Peyer's patch (tissue), 4 donors: ENCODE data around the gene RHBDD3.
"Not testable (repeated sequence)": the region's sequence is repeated elsewhere in the genome, so short reads cannot be mapped to it uniquely, and the experiment has no call there.

Source experiments
- POLR2A ChIP-seq, 2 donors: fragments of 450-650 bp; IDR thresholded peaks; one replicate each; pipeline ENCODE4 v1.5.1; 2017; ENCODE audit warnings: antibody characterized with exemption in 2 of 2, mild to moderate bottlenecking in 2 of 2, moderate library complexity in 2 of 2
- TF ChIP-seq, protein P1 (sequence below), 6 experiments: fragments of 450-650 bp in 4 of 6; fragments of 200-600 bp in 2 of 6; sonication (generic) in 1 of 6; IDR thresholded peaks; one replicate each; pipeline ENCODE4 v1.5.1; 2017 to 2019; ENCODE audit warnings: antibody characterized with exemption in 6 of 6, mild to moderate bottlenecking in 3 of 6, moderate library complexity in 1 of 6

DNA sequence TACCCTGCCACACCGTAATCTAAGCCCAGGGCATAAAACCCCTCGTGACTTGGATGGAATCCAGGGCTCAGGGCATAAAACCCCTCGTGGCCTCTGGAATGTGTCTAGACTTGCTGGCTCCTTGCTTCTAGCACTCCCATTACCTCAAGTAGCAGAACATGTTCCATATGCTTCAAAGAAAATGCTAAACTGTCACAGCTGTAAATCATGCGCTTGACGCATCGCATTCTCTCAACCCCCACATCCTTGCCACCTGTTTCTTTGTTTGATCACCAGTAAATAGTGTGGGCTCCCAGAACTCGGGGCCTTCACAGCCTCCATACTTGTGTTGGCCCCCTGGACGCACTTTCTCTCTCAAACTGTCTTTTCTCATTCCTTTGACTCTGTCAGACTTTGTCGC lies 27.3 kb downstream of the RHBDD3 start:
- TF ChIP-seq, protein P1, sequence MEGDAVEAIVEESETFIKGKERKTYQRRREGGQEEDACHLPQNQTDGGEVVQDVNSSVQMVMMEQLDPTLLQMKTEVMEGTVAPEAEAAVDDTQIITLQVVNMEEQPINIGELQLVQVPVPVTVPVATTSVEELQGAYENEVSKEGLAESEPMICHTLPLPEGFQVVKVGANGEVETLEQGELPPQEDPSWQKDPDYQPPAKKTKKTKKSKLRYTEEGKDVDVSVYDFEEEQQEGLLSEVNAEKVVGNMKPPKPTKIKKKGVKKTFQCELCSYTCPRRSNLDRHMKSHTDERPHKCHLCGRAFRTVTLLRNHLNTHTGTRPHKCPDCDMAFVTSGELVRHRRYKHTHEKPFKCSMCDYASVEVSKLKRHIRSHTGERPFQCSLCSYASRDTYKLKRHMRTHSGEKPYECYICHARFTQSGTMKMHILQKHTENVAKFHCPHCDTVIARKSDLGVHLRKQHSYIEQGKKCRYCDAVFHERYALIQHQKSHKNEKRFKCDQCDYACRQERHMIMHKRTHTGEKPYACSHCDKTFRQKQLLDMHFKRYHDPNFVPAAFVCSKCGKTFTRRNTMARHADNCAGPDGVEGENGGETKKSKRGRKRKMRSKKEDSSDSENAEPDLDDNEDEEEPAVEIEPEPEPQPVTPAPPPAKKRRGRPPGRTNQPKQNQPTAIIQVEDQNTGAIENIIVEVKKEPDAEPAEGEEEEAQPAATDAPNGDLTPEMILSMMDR (IDR thresholded peaks at IDR 0.05), result not testable (repeated sequence)
- not testable (repeated sequence) for TF ChIP-seq POLR2A (IDR thresholded peaks at IDR 0.05)
